Activated naive CD4-positive, alpha-beta T cell treated with anti-CD3 and anti-CD28 coated beads, Interleukin-2, amount 50 U/mL, for 72 hours (primary cell): Measurements from ENCODE around the gene CEP78. TPM values are rescaled to one million over a fixed set of nuclear protein-coding genes. Genes with fewer than 3 reads are reported as not detected.

Experiments
- total RNA-seq, 2 donors: library from RNA; stranded (reverse); gene quantifications; one replicate each; pipeline ENCODE4 v1.2.3, GENCODE V29; 2022

CEP78 gene
- total RNA-seq, 2 donors from 2014 or later, result 33.4 to 40.7 TPM

Other genes with a start within 250 kb of the CEP78 start
- 10 to 100 TPM in 1 of 2 donors, 1 to 10 TPM in 1; 9.4 to 22.3 TPM for gene GNAQ, start 204.3 kb upstream of the CEP78 start, total RNA-seq
- 10 to 100 TPM; 57.6 to 93.6 TPM for gene PSAT1, start 61.0 kb downstream of the CEP78 start, total RNA-seq